ES-I3 (cell line): ENCODE measurements around the gene PSD4.

ENCODE experiments used
- H3K36me3 ChIP-seq: 2 replicates; pipeline ENCODE4 v1.6.1; 2013; ENCODE audit warnings: mild to moderate bottlenecking, low read length, control low read depth, moderate library complexity; ENCODE audit not compliant: insufficient read depth
- H3K4me1 ChIP-seq: 2 replicates; pipeline ENCODE4 v1.6.1; 2013; ENCODE audit warnings: mild to moderate bottlenecking, control low read depth, low read length; ENCODE audit not compliant: insufficient read depth
- H3K9ac ChIP-seq: 2 replicates; pipeline ENCODE4 v1.6.1; 2013; ENCODE audit warnings: low read depth, mild to moderate bottlenecking, low read length, moderate library complexity
- H3K9me3 ChIP-seq: 2 replicates; pipeline ENCODE4 v1.6.1; 2013; ENCODE audit warnings: mild to moderate bottlenecking, low read length, moderate library complexity; ENCODE audit not compliant: control insufficient read depth, insufficient read depth

PSD4 gene

DNA sequence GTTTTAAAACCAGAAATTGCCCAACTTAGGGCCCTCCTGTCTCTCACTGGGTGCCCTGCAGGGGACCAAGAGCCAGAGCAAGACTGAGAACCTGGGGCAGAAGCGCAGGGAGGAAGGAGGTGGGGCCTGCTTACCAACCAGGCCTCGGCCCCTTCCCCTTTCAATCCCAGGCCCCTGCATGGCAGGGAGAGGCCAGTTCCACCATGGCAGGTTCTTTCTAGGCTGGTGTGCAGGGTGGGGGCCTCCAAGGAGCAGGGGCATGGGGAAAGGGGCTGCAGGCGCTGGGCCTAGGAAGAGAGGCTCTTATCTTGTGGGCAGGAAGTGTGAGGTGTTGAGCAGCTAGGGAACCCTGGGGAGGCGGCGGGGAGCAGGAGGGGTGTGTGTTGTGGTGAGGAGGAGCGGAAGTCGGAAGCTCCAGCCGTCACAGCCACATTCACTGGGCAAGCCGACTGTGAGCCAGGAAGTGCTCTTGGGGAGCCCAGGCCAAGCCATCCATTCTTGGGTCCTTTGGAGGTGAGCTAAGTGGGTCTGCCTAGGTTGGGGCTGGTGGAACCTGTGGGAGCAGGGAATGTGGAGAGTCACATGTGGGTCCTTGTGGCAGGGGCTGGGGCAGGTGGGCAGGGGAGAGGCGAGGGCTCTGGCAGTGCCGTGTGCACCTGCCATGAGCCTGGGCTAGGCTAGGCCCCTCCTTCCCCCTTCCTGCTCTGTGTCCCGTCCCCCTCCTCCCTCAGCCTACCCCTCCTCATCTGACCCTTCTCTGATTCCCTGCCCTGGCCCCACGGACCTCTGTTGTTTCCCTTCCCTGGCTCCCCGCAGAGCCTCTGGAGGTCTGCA lies at the start of gene PSD4:
Gene PSD4 (plus strand): TSS at position 430 of the 834 bp plus-strand sequence. CDS start 8,486 bp downstream, outside the sequence.
- no peaks in the 10 kb centered on the region for H3K9me3 ChIP-seq
- H3K36me3 ChIP-seq, result no peaks in the 10 kb centered on the region
- H3K4me1 ChIP-seq, result peaks cover 7% of the 10 kb centered on the region; the same call in 1 of the 2 replicates
- H3K9ac ChIP-seq, result no peak within 1 kb of the TSS

DNA sequence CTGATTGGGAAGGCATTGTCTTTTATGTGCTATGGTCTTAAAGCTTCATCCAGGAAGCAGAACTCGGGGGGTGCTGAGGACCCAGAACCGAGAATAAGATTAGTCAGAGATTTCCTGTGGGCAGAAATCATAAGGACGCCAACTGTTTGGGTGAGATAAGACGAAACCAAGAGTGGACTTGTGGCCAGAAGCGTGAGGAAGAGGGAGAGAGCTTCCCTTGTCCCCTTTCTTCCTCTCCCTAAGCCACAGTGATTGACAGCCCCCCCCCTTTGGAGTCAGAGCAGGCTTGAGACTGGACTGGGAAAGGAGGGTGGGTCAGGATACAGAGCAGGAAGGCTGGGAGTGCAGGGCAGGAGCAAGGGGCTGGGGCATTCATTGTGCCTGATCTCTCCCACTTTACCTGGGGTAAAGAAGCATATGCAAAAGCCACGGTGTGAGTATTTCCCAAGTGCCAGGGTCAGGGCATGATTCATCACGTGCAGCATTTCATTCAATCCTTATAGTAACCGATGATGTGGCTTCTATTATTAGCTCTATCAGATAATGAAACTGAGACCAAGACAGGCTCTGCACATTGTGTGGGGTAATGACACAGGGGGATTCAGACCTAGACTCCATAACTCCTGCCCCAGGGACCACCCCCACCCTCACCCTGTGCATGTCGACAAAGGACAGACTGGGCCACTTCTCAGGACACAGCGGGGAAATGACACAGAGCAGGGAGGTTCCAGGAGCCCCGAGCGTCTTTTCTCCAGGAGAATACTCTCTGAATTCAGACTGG lies 49.4 kb upstream of the PSD4 start:
- no peaks in the 10 kb centered on the region for H3K4me1 ChIP-seq
- H3K9ac ChIP-seq, result no peak overlapping the region

DNA sequence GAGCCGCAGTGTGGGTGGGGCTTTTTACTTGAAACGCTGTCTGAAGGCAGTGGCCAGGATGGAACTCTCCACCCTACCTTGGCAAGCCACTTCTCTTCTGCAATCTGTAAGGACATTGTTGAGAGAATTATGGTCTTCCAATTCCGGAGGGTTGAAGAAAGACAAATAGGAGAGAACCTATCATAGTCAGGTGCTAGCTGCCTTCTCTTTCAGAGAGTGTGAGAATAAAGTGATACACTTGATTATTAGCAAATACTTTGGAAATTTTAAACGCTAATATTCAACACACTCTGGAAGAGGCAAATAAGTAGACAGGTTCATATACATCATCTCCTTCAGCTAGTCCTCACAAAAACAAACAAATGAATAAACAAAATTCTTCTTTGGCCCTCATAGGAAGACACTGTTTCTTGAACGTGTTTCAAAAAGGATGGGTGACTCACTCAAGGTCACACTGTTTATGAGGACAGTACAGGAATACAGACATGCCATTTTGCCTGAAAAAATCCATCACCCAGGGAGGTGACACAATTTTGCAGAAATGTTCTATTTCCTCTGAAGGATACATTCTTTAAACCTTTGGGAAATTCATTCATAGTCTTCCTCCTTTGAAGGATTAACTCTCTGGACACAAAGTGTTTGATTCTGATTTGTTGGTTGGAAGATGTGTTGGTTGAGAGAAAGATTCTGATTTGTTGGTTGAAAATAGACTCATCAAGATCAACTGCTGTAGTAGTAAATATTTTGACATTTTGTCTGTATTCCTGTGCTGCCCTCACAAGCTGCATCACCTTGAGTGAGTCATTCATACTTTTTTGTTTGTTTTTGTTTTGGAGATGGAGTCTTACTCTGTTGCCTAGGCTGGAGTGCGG lies 48.6 kb upstream of the PSD4 start:
- no peaks in the 10 kb centered on the region for H3K4me1 ChIP-seq
- no peaks in the 10 kb centered on the region for H3K9me3 ChIP-seq
- H3K9ac ChIP-seq, result no peak overlapping the region
- H3K36me3 ChIP-seq, result no peaks in the 10 kb centered on the region

More for the DNA sequence above, 49.4 kb upstream of the PSD4 start:
- Histone ChIP-seq H3K36me3 (no peaks in the 10 kb centered on the region), H3K9me3 (no peaks in the 10 kb centered on the region)

DNA sequence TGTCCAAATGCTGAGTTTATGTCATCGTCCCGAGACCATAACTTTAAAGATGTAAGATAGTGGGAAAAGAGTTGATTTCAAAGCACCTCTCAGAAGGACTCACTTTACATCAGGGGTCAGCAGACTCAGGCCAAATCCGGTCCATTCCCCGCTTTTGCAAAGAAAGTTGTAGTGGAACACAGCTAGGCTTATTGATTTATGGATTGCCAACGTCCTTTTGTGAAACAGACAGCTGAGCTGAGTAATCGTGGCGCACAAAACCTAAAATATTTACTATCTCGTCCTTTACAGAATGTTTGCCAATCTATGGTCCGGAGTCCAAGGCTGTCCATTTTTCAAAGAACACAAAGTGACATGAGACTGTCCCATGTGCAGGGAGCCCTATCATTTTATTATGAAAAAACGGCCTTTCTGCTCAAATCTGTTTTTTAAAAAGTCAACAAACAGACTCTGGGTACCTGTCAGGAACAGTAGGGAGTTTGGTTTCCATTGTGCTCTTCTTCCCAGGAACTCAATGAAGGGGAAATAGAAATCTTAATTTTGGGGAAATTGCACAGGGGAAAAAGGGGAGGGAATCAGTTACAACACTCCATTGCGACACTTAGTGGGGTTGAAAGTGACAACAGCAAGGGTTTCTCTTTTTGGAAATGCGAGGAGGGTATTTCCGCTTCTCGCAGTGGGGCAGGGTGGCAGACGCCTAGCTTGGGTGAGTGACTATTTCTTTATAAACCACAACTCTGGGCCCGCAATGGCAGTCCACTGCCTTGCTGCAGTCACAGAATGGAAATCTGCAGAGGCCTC lies 46.7 kb upstream of the PSD4 start, which contains the start of gene IL1RN:
Gene IL1RN (plus strand): TSS at position 754 of the 801 bp plus-strand sequence. CDS start 27 bp downstream, at position 781.
- Histone ChIP-seq H3K9me3 (no peaks in the 10 kb centered on the region), H3K36me3 (no peaks in the 10 kb centered on the region), H3K4me1 (no peaks in the 10 kb centered on the region), H3K9ac (no peak within 1 kb of the TSS)

DNA sequence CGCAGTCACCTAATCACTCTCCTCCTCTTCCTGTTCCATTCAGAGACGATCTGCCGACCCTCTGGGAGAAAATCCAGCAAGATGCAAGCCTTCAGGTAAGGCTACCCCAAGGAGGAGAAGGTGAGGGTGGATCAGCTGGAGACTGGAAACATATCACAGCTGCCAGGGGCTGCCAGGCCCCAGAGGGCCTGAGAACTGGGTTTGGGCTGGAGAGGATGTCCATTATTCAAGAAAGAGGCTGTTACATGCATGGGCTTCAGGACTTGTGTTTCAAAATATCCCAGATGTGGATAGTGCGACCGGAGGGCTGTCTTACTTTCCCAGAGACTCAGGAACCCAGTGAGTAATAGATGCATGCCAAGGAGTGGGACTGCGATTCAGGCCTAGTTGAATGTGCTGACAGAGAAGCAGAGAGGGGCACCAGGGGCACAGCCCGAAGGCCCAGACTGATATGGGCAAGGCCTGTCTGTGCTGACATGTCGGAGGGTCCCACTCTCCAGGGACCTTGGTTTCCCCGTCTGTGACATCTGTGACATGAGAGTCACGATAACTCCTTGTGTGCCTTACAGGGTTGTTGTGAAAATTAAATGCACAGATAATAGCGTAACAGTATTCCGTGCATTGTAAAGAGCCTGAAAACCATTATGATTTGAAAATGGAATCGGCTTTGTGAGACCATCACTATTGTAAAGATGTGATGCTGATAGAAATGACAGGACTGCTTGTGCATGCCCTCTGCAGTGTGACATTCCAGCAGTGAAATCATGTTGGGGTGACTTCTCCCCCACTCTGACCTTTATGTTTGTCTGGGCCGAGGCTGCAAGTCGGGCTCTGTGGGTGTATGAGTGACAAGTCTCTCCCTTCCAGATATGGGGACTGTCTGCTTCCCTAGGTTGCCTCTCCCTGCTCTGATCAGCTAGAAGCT lies 45.9 kb upstream of the PSD4 start:
- Histone ChIP-seq H3K36me3 (no peaks in the 10 kb centered on the region), H3K9ac (no peak overlapping the region), H3K4me1 (no peaks in the 10 kb centered on the region), H3K9me3 (no peaks in the 10 kb centered on the region)

DNA sequence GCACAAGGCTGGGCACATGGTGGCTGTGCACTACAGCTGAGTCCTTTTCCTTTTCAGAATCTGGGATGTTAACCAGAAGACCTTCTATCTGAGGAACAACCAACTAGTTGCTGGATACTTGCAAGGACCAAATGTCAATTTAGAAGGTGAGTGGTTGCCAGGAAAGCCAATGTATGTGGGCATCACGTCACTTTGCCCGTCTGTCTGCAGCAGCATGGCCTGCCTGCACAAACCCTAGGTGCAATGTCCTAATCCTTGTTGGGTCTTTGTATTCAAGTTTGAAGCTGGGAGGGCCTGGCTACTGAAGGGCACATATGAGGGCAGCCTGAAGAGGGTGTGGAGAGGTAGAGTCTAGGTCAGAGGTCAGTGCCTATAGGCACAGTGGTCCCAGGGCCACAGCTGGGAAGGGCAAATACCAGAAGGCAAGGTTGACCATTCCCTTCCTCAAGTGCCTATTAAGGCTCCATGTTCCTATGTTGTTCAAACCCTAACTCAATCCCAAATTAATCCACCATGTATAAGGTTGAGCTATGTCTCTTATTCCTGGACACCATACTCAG lies 44.2 kb upstream of the PSD4 start:
- no peaks in the 10 kb centered on the region for H3K9me3 ChIP-seq
- no peaks in the 10 kb centered on the region for H3K4me1 ChIP-seq
- H3K36me3 ChIP-seq, result no peaks in the 10 kb centered on the region
- no peak overlapping the region for H3K9ac ChIP-seq

DNA sequence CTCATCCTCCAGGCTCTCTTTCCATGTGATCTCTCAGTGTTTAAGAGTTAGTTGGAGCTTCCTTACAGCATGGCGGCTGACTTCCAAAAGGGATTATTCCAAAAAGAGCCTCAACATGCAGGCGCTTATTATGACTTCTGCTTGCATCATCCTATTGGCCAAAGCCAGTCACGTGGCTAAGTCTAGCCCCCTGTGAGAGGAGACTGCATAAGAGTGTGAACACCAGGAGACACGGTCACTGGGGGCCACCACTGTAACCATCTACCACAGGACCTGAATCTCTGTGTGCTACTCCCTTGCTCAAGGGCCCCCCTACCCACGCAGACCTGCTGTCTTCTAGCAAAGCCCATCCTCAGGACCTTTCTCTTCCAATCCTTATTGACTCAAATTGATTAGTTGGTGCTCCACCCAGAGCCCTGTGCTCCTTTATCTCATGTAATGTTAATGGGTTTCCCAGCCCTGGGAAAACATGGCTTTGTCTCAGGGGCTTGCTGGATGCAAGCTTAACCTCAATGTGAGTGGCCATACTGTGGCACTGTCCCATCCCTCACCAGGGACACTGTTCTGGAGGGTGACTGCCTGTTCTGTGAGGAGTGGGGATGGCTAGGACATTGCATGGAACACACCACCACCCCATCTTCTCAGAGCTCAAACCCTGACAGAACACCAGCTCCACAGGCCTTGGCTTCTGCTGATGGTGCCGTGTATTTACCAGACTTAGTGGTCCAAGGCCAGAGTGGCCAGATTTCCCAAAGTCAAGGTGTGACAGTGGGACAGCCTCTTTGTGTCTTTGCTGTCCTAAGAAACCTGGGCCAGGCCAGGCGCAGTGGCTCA lies 42.2 kb upstream of the PSD4 start:
- H3K4me1 ChIP-seq, result no peaks in the 10 kb centered on the region
- H3K9me3 ChIP-seq, result no peaks in the 10 kb centered on the region
- H3K36me3 ChIP-seq, result no peaks in the 10 kb centered on the region
- no peak overlapping the region for H3K9ac ChIP-seq

DNA sequence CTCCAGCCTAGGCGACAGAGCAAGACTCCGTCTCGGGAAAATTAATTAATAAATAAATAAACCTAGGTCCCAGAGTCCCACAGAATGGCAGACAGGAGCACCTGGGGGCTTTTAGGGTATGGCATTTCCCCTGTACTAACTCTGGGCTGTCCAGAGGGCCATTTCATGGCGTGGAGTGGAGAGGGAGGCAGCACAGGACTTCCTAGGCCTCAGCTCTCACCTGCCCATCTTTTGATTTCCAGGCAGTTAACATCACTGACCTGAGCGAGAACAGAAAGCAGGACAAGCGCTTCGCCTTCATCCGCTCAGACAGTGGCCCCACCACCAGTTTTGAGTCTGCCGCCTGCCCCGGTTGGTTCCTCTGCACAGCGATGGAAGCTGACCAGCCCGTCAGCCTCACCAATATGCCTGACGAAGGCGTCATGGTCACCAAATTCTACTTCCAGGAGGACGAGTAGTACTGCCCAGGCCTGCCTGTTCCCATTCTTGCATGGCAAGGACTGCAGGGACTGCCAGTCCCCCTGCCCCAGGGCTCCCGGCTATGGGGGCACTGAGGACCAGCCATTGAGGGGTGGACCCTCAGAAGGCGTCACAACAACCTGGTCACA lies 41.3 kb upstream of the PSD4 start:
- Histone ChIP-seq H3K4me1 (no peaks in the 10 kb centered on the region), H3K9ac (no peak overlapping the region), H3K36me3 (no peaks in the 10 kb centered on the region), H3K9me3 (no peaks in the 10 kb centered on the region)

DNA sequence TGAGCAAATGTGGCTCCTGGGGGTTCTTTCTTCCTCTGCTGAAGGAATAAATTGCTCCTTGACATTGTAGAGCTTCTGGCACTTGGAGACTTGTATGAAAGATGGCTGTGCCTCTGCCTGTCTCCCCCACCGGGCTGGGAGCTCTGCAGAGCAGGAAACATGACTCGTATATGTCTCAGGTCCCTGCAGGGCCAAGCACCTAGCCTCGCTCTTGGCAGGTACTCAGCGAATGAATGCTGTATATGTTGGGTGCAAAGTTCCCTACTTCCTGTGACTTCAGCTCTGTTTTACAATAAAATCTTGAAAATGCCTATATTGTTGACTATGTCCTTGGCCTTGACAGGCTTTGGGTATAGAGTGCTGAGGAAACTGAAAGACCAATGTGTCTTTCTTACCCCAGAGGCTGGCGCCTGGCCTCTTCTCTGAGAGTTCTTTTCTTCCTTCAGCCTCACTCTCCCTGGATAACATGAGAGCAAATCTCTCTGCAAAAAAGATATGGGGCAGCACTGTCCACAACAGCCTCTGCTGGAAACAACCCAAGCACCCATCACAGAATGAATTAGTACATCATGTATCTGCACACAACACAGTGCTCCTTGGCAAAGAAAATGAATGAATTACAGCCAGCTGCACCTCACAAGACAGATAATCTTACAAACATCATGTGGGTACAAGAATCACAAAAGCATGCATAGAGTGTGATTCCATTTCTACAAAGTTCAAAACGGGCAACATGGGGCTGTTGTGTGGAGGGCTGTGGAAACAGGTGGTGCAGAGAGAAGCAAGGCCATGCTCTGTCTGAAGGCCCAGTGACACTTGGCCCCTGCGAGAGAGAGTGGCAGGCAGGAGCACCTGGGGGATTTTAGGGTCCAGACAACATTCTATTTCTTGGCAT lies 39.8 kb upstream of the PSD4 start:
- H3K9me3 ChIP-seq, result no peaks in the 10 kb centered on the region
- no peaks in the 10 kb centered on the region for H3K36me3 ChIP-seq
- no peaks in the 10 kb centered on the region for H3K4me1 ChIP-seq
- no peak overlapping the region for H3K9ac ChIP-seq

DNA sequence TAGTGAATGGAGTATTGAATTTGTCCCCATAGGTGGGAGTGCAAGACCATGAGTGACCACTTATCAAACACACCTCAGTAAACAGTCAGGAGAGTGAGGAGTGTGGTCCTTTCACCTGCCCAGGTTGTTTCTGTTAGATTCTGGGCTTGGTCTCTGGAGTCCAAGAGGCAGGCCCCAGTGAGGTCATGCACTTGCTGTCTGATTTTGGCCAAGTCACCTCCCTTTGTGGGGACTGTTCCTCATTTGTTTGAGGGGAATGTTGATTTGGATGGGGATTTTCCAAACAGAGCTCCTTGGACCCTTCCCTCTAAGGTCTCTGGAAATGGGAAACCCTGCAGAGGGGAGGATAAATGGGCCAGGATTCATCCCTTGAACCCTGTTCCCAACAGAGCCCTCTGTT lies 39.1 kb upstream of the PSD4 start:
- no peak overlapping the region for H3K9ac ChIP-seq

DNA sequence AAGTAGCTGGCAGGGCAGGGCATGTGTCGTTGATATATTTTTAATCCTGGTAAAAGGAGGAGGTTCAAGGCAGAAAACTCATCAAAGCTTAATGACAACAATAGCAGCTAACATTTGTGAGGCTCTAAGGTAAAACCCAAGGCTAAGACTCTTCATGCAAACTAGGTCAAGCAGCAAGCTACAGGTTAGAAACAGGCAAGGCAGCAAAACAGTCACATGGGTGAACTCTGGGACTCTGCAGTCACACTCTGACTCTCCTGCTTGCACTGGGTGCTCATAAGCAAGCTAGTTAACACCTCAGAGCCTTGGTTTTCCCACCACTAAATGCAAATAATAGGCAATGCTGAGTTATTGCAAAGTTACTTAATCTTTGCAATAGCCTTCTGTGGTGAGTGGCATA lies 38.5 kb upstream of the PSD4 start:
- no peaks in the 10 kb centered on the region for H3K4me1 ChIP-seq
- no peaks in the 10 kb centered on the region for H3K36me3 ChIP-seq
- no peaks in the 10 kb centered on the region for H3K9me3 ChIP-seq
- no peak overlapping the region for H3K9ac ChIP-seq

More for the DNA sequence above, 39.1 kb upstream of the PSD4 start:
- no peaks in the 10 kb centered on the region for H3K9me3 ChIP-seq
- no peaks in the 10 kb centered on the region for H3K36me3 ChIP-seq
- H3K4me1 ChIP-seq, result no peaks in the 10 kb centered on the region
